ENCODE measurements around the gene TEX14. TPM values are rescaled to one million over a fixed set of nuclear protein-coding genes. Genes with fewer than 3 reads are reported as not detected.

Gene TEX14
- total RNA-seq, 1 experiment from 2014 or later = 0.89 TPM

DNA sequence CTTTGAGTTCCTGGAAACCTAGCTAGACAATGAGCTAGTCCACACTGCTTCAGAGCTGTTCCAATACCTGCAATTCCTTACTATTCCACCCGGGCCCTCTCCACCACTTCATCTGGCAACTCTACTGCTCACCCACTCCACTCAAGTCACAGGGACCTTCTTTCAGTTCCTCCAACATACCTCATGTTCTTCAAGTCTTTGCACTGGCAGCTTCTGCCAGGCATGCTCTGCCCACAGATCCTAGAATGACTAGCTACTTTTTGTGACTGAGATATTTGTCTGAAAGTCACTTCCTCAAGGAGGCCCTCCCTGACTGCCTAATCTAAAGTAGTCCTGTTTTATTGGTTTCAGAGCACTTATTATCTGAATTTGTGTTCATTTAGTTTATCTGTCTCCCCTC lies 86.4 kb downstream of the TEX14 start:
- no TSS peak for BruUV-seq (replicated peaks)
- Histone ChIP-seq H3K9me2 (ENCODE audit: insufficient read depth) (no peaks in the 10 kb centered on the region), H3K9ac (ENCODE audit: low read length) (no peak overlapping the region), H3K27ac (ENCODE audit: low read depth, low read length) (no peak overlapping the region), H2AFZ (ENCODE audit: low read depth, low read length, poor library complexity, severe bottlenecking) (no peak overlapping the region), H3K36me3 (ENCODE audit: control insufficient read depth in 1 of 2, insufficient read depth in 2 of 2, low read length in 2 of 2) (no peaks in the 10 kb centered on the region), H3K4me3 (replicated peaks in 1 of 2; ENCODE audit: low read depth in 1 of 2, low read length in 2 of 2) (no peak overlapping the region), H3K4me2 (ENCODE audit: low read length) (no peak overlapping the region), H3K9me3 (ENCODE audit: control insufficient read depth in 1 of 2, insufficient read depth in 1 of 2, low read depth in 1 of 2, low read length in 2 of 2) (no peaks in the 10 kb centered on the region), H4K20me1 (ENCODE audit: insufficient read depth) (no peaks in the 10 kb centered on the region), H3K79me2 (ENCODE audit: insufficient read depth, low read length) (no peaks in the 10 kb centered on the region), H3K27me3 (ENCODE audit: insufficient read depth, low read length) (no peaks in the 10 kb centered on the region), H3K4me1 (ENCODE audit: control insufficient read depth in 1 of 2, insufficient read depth in 2 of 2, low read length in 2 of 2) (no peaks in the 10 kb centered on the region)
- DNase-seq (ENCODE audit: low read depth, low spot score) (no peak), ATAC-seq (peak; percentile 73)
- ChIA-PET CTCF (interaction anchor here (0.6 to 1.4 kb wide), 2 partner anchors 10 to 266 kb away, joined by 3 to 6 read pairs; no protein-coding TSS in a partner anchor), POLR2A (interaction anchor here (1.5 kb wide), 1 partner anchor 25 kb away, joined by 10 read pairs; no protein-coding TSS in a partner anchor), RAD21 (ENCODE audit: low non-redundant PET in 1 of 2, low total read pairs in 2 of 2, uncharacterized antibody in 2 of 2, unreplicated experiment in 2 of 2) (no interaction called here)
- TF ChIP-seq, protein P1, sequence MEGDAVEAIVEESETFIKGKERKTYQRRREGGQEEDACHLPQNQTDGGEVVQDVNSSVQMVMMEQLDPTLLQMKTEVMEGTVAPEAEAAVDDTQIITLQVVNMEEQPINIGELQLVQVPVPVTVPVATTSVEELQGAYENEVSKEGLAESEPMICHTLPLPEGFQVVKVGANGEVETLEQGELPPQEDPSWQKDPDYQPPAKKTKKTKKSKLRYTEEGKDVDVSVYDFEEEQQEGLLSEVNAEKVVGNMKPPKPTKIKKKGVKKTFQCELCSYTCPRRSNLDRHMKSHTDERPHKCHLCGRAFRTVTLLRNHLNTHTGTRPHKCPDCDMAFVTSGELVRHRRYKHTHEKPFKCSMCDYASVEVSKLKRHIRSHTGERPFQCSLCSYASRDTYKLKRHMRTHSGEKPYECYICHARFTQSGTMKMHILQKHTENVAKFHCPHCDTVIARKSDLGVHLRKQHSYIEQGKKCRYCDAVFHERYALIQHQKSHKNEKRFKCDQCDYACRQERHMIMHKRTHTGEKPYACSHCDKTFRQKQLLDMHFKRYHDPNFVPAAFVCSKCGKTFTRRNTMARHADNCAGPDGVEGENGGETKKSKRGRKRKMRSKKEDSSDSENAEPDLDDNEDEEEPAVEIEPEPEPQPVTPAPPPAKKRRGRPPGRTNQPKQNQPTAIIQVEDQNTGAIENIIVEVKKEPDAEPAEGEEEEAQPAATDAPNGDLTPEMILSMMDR (IDR thresholded peaks at IDR 0.05 in 2 of 3, conservative IDR thresholded peaks at IDR 0.05 in 1 of 3; ENCODE audit: borderline replicate concordance in 1 of 3, insufficient read depth in 1 of 3, low read depth in 2 of 3, low read length in 2 of 3) = peak in 1 of 3 experiments; percentile 19; a peak in 2 of 6 replicates
- TF ChIP-seq ZFX (IDR thresholded peaks at IDR 0.05) (no peak), SP1 (IDR thresholded peaks at IDR 0.05; ENCODE audit: low read depth) (no peak), TCF7L2 (IDR thresholded peaks at IDR 0.05; ENCODE audit: borderline replicate concordance, extremely low read depth, insufficient read depth, insufficient read length) (no peak), EZH2 (IDR thresholded peaks at IDR 0.05) (no peak), EZH2phosphoT487 (IDR thresholded peaks at IDR 0.05; ENCODE audit: borderline replicate concordance) (no peak)
- intact Hi-C loops (cut with micrococcal nuclease) = no loop called here

DNA sequence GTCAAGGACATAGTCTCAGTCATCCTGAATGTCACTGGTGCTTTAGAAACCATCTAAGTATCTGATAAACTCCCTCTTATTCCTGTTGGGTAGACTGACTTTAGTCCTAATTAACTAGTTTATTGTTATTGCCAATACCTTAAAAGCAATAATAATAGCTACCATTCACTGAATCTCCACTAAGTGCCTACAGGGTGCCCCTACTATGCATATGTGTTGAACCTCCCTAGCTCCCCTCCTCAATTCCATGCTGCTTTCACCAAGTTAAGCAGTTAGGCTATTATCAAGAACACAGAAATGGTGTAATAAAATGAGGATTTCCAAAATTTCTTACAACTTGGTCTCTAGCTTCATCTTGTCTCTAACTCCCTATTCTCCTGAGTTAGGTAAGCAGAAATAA lies 89.9 kb downstream of the TEX14 start:
- ATAC-seq (no peak), DNase-seq (ENCODE audit: low read depth, low spot score) (no peak)
- H3K4me2 ChIP-seq (ENCODE audit: low read length) = no peak overlapping the region
- CTCF ChIA-PET = no interaction called here
- no peak overlapping the region for H3K27ac ChIP-seq (ENCODE audit: low read depth, low read length)
- POLR2A ChIA-PET = interaction anchor here (0.8 to 2.2 kb wide), 2 partner anchors 29 to 57 kb away, joined by 3 to 19 read pairs; no protein-coding TSS in a partner anchor
- H3K4me1 ChIP-seq (ENCODE audit: control insufficient read depth in 1 of 2, insufficient read depth in 2 of 2, low read length in 2 of 2) = no peaks in the 10 kb centered on the region
- no peaks in the 10 kb centered on the region for H3K27me3 ChIP-seq (ENCODE audit: insufficient read depth, low read length)
- H3K79me2 ChIP-seq (ENCODE audit: insufficient read depth, low read length) = no peaks in the 10 kb centered on the region
- H3K9ac ChIP-seq (ENCODE audit: low read length) = no peak overlapping the region
- no peaks in the 10 kb centered on the region for H3K36me3 ChIP-seq (ENCODE audit: control insufficient read depth in 1 of 2, insufficient read depth in 2 of 2, low read length in 2 of 2)
- no TSS peak for BruUV-seq (replicated peaks)
- H3K9me3 ChIP-seq (ENCODE audit: control insufficient read depth in 1 of 2, insufficient read depth in 1 of 2, low read depth in 1 of 2, low read length in 2 of 2) = no peaks in the 10 kb centered on the region
- RAD21 ChIA-PET (ENCODE audit: low non-redundant PET in 1 of 2, low total read pairs in 2 of 2, uncharacterized antibody in 2 of 2, unreplicated experiment in 2 of 2) = no interaction called here
- H4K20me1 ChIP-seq (ENCODE audit: insufficient read depth) = no peaks in the 10 kb centered on the region
- no peak overlapping the region for H2AFZ ChIP-seq (ENCODE audit: low read depth, low read length, poor library complexity, severe bottlenecking)
- no peaks in the 10 kb centered on the region for H3K9me2 ChIP-seq (ENCODE audit: insufficient read depth)
- intact Hi-C loops (cut with micrococcal nuclease) = no loop called here
- H3K4me3 ChIP-seq (replicated peaks in 1 of 2; ENCODE audit: low read depth in 1 of 2, low read length in 2 of 2) = no peak overlapping the region
- TF ChIP-seq, protein P2, sequence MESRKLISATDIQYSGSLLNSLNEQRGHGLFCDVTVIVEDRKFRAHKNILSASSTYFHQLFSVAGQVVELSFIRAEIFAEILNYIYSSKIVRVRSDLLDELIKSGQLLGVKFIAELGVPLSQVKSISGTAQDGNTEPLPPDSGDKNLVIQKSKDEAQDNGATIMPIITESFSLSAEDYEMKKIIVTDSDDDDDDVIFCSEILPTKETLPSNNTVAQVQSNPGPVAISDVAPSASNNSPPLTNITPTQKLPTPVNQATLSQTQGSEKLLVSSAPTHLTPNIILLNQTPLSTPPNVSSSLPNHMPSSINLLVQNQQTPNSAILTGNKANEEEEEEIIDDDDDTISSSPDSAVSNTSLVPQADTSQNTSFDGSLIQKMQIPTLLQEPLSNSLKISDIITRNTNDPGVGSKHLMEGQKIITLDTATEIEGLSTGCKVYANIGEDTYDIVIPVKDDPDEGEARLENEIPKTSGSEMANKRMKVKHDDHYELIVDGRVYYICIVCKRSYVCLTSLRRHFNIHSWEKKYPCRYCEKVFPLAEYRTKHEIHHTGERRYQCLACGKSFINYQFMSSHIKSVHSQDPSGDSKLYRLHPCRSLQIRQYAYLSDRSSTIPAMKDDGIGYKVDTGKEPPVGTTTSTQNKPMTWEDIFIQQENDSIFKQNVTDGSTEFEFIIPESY (IDR thresholded peaks at IDR 0.05; ENCODE audit: extremely low read depth, insufficient replicate concordance, low read length) = no peak
- TF ChIP-seq EZH2 (IDR thresholded peaks at IDR 0.05) (no peak), JUND (IDR thresholded peaks at IDR 0.05) (no peak), EGR1 (IDR thresholded peaks at IDR 0.05; ENCODE audit: low read depth) (no peak), FOSL1 (IDR thresholded peaks at IDR 0.05; ENCODE audit: low read depth) (no peak)
- TF ChIP-seq, protein P3, sequence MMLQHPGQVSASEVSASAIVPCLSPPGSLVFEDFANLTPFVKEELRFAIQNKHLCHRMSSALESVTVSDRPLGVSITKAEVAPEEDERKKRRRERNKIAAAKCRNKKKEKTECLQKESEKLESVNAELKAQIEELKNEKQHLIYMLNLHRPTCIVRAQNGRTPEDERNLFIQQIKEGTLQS (IDR thresholded peaks at IDR 0.05) = no peak
- TF ChIP-seq, protein P1 (IDR thresholded peaks at IDR 0.05 in 2 of 3, conservative IDR thresholded peaks at IDR 0.05 in 1 of 3; ENCODE audit: borderline replicate concordance in 1 of 3, insufficient read depth in 1 of 3, low read depth in 2 of 3, low read length in 2 of 3) = no peak
